Hepatocyte (in vitro differentiated cells): ENCODE measurements around the gene PHYKPL. TPM values are rescaled to one million over a fixed set of nuclear protein-coding genes. Genes with fewer than 3 reads are reported as not detected.

Source experiments
- DNase-seq: peaks from one replicate; pipeline ENCODE4 v3.0.0-alpha.2; 2016; ENCODE audit warnings: low spot score
- H2AFZ ChIP-seq: fragments of 200-600 bp; sonication (generic); 2 replicates; pipeline ENCODE4 v1.6.0; 2016; ENCODE audit warnings: antibody characterized with exemption, mild to moderate bottlenecking
- H3K27ac ChIP-seq: fragments of 200-600 bp; sonication (generic); 2 replicates; pipeline ENCODE4 v1.5.1; 2016; ENCODE audit warnings: mild to moderate bottlenecking
- H3K27me3 ChIP-seq: fragments of 200-600 bp; sonication (generic); 2 replicates; pipeline ENCODE4 v1.6.1; 2016
- H3K36me3 ChIP-seq: fragments of 200-600 bp; sonication (generic); replicated peaks from 2 replicates; pipeline ENCODE4 v1.5.1; 2016; ENCODE audit warnings: low read depth; ENCODE audit not compliant: insufficient read depth
- H3K4me1 ChIP-seq: fragments of 200-600 bp; sonication (generic); 2 replicates; pipeline ENCODE4 v1.5.1; 2016; ENCODE audit warnings: mild to moderate bottlenecking, moderate library complexity; ENCODE audit not compliant: insufficient read depth
- H3K4me2 ChIP-seq: fragments of 200-600 bp; sonication (generic); 2 replicates; pipeline ENCODE4 v1.6.0; 2016
- H3K4me3 ChIP-seq: fragments of 200-600 bp; sonication (generic); 2 replicates; pipeline ENCODE4 v1.5.1; 2016; ENCODE audit warnings: mild to moderate bottlenecking
- H3K79me2 ChIP-seq: fragments of 200-600 bp; sonication (generic); 2 replicates; pipeline ENCODE4 v1.6.0; 2017; ENCODE audit warnings: mild to moderate bottlenecking
- H3K9me2 ChIP-seq: fragments of 200-600 bp; sonication (generic); replicated peaks from 2 replicates; pipeline ENCODE4 v1.6.0; 2017; ENCODE audit warnings: mild to moderate bottlenecking; ENCODE audit not compliant: insufficient read depth
- H3K9me3 ChIP-seq: fragments of 200-600 bp; sonication (generic); 2 replicates; pipeline ENCODE4 v1.5.1; 2016; ENCODE audit warnings: low read depth, mild to moderate bottlenecking
- H4K20me1 ChIP-seq: fragments of 200-600 bp; sonication (generic); 2 replicates; pipeline ENCODE4 v1.6.0; 2016; ENCODE audit warnings: mild to moderate bottlenecking; ENCODE audit not compliant: insufficient read depth, poor library complexity, severe bottlenecking
- EZH2phosphoT487 ChIP-seq: fragments of 200-600 bp; sonication (generic); IDR thresholded peaks from one replicate; pipeline ENCODE4 v1.6.1; 2018; ENCODE audit warnings: antibody characterized with exemption, mild to moderate bottlenecking, low read depth, moderate library complexity; ENCODE audit not compliant: unreplicated experiment, severe bottlenecking
- WGBS: methylation state at CpG from one replicate; pipeline ENCODE4 v1.1.6; 2016; ENCODE audit warnings: low lambda C conversion rate; ENCODE audit errors: missing lambda C conversion rate; 5-methylcytosine and 5-hydroxymethylcytosine counted together
- polyA plus RNA-seq: library from polyadenylated mRNA; unstranded; fragments of >200 nt; fragmentation: Nextera tagmentation; extraction: Ambion mirVana; gene quantifications from 2 replicates; pipeline ENCODE4 v1.2.1, GENCODE V29; 2016
- total RNA-seq: library from RNA; depleted of rRNA; stranded (reverse); fragments of >200 nt; gene quantifications from 2 replicates; pipeline ENCODE4 v1.2.3, GENCODE V29; 2014

PHYKPL gene
- total and polyA plus RNA-seq, 2 experiments from 2014 or later, result 40.3 to 60.0 TPM

DNA sequence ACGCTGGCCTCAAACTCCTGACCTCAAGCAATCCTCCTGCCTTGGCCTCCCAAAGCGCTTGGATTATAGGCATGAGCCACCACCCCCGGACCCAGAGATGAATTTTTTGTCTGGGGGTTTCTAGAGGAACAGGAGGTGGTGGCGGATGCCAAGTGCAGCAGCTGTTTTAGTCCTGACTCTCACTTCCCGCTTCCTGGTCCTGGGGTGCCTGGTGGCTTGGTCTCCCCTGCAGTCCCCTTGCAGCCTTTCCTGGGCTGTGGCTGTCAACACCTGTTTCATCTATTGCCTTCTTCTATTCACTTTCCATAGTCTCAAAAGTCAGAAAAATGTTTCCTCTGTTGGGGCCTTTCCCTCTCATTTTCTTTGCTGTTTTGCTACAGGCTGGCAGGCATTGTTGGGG, 72.4 kb downstream of the PHYKPL start:
- H3K4me1 ChIP-seq, result no peaks in the 10 kb centered on the region
- H3K9me2 ChIP-seq, result no peaks in the 10 kb centered on the region
- no peak overlapping the region for H3K4me3 ChIP-seq
- H3K79me2 ChIP-seq, result no peaks in the 10 kb centered on the region
- 96% methylated on average over 5 of the region's 5 CpGs for WGBS
- no peak overlapping the region for H2AFZ ChIP-seq
- no peaks in the 10 kb centered on the region for H3K27me3 ChIP-seq
- H3K36me3 ChIP-seq, result no peaks in the 10 kb centered on the region
- no peaks in the 10 kb centered on the region for H3K9me3 ChIP-seq
- H3K4me2 ChIP-seq, result no peak overlapping the region
- no peak for DNase-seq
- no peak for TF ChIP-seq EZH2phosphoT487
- no peaks in the 10 kb centered on the region for H4K20me1 ChIP-seq
- no peak overlapping the region for H3K27ac ChIP-seq

Other genes starting within 250 kb of the PHYKPL start
- not detected in 2 replicates for gene PROP1, start 236.6 kb downstream of the PHYKPL start, total RNA-seq
- 0.10 TPM in 1 of 2 replicates, not detected in the other for gene PROP1, start 236.6 kb downstream of the PHYKPL start, polyA plus RNA-seq
- 1.4 and 2.3 TPM in 2 replicates for gene N4BP3, start 119.3 kb downstream of the PHYKPL start, total RNA-seq
- gene N4BP3, start 119.3 kb downstream of the PHYKPL start, polyA plus RNA-seq, result 1.3 and 1.6 TPM in 2 replicates
- gene RMND5B, start 101.8 kb downstream of the PHYKPL start, total RNA-seq, result 24.6 and 27.2 TPM in 2 replicates
- 33.2 and 42.2 TPM in 2 replicates for gene RMND5B, start 101.8 kb downstream of the PHYKPL start, polyA plus RNA-seq
- 178 and 188 TPM in 2 replicates for gene NHP2, start 78.9 kb downstream of the PHYKPL start, total RNA-seq
- gene NHP2, start 78.9 kb downstream of the PHYKPL start, polyA plus RNA-seq, result 148 and 149 TPM in 2 replicates
- not detected in 2 replicates for gene GMCL2, start 45.4 kb downstream of the PHYKPL start, total RNA-seq
- gene GMCL2, start 45.4 kb downstream of the PHYKPL start, polyA plus RNA-seq, result not detected in 2 replicates
- 83.2 and 85.2 TPM in 2 replicates for gene HNRNPAB, start 28.3 kb downstream of the PHYKPL start, total RNA-seq
- 169 and 175 TPM in 2 replicates for gene HNRNPAB, start 28.3 kb downstream of the PHYKPL start, polyA plus RNA-seq